CD1c-positive myeloid dendritic cell (primary cell): ENCODE measurements around the gene PGLYRP2.

ENCODE experiments used
- DNase-seq: peaks from one replicate; pipeline ENCODE4 v3.0.0-alpha.2; 2016; ENCODE audit errors: extremely low spot score

Gene PGLYRP2

GRCh38 chr19:15456441-15456840, 22.9 kb downstream of the PGLYRP2 start:
- no peak for DNase-seq

GRCh38 chr19:15455996-15456395, 23.3 kb downstream of the PGLYRP2 start:
- no peak for DNase-seq

GRCh38 chr19:15453906-15454860, 25.1 kb downstream of the PGLYRP2 start:
- no peak for DNase-seq

- DNase-seq, result no peak
Measured at GRCh38 chr19:15453091-15453578, 26.2 kb downstream of the PGLYRP2 start.

GRCh38 chr19:15452111-15453047, 26.9 kb downstream of the PGLYRP2 start:
- peak; percentile 36 for DNase-seq

GRCh38 chr19:15450528-15450890, 28.8 kb downstream of the PGLYRP2 start:
- DNase-seq, result no peak

GRCh38 chr19:15449620-15450527, 29.4 kb downstream of the PGLYRP2 start, which contains the start of gene WIZ:
WIZ (minus strand) TSS chr19:15449956; CDS start chr19:15448307, 1,649 bp downstream.
- peak; percentile 85 for DNase-seq

GRCh38 chr19:15448778-15449619, 30.3 kb downstream of the PGLYRP2 start:
- no peak for DNase-seq

- DNase-seq, result no peak
Measured at GRCh38 chr19:15448044-15448777, 31.1 kb downstream of the PGLYRP2 start.

GRCh38 chr19:15447057-15447456, 32.2 kb downstream of the PGLYRP2 start:
- no peak for DNase-seq

- no peak for DNase-seq
Measured at GRCh38 chr19:15445807-15446376, 33.4 kb downstream of the PGLYRP2 start.

GRCh38 chr19:15445227-15445605, 34.1 kb downstream of the PGLYRP2 start:
- DNase-seq, result no peak

GRCh38 chr19:15444505-15445226, 34.6 kb downstream of the PGLYRP2 start:
- DNase-seq, result no peak

GRCh38 chr19:15443838-15444237, 35.5 kb downstream of the PGLYRP2 start:
- no peak for DNase-seq

GRCh38 chr19:15443325-15443724, 36.0 kb downstream of the PGLYRP2 start:
- no peak for DNase-seq

GRCh38 chr19:15442142-15442920, 37.0 kb downstream of the PGLYRP2 start:
- DNase-seq, result no peak

- DNase-seq, result no peak
Measured at GRCh38 chr19:15441317-15441716, 38.0 kb downstream of the PGLYRP2 start.
